Body of pancreas (tissue), 4 donors: Measurements from ENCODE around the gene FCRL1.

Source experiments
- CTCF ChIP-seq, 7 experiments: fragments of 450-650 bp in 4 of 7; fragments of 200-600 bp in 3 of 7; sonication (generic) in 3 of 7; IDR thresholded peaks; one replicate each; pipeline ENCODE4 v1.5.1; 2016 to 2019; ENCODE audit warnings: antibody characterized with exemption in 7 of 7
- POLR2A ChIP-seq, 3 donors: fragments of 450-650 bp; IDR thresholded peaks; one replicate each; pipeline ENCODE4 v1.6.1; 2016; ENCODE audit warnings: antibody characterized with exemption in 3 of 3, mild to moderate bottlenecking in 2 of 3

- TF ChIP-seq CTCF (IDR thresholded peaks at IDR 0.05) (no peak), POLR2A (IDR thresholded peaks at IDR 0.05) (no peak)
Measured at GRCh38 chr1:157856538-157856937, 36.6 kb upstream of the FCRL1 start.
